Stimulated activated CD4-positive, alpha-beta T cell treated with anti-CD3 and anti-CD28 coated beads, Interleukin-15, amount 100 ng/mL, for 24 hours (primary cell): ENCODE measurements around the gene EPN2.
A peak's percentile ranks its signal among the peaks of the same experiment; 100 is the strongest.

Source experiments
- DNase-seq: peaks from one replicate; pipeline ENCODE4 v3.0.0-alpha.2; 2020

The EPN2 gene

DNA sequence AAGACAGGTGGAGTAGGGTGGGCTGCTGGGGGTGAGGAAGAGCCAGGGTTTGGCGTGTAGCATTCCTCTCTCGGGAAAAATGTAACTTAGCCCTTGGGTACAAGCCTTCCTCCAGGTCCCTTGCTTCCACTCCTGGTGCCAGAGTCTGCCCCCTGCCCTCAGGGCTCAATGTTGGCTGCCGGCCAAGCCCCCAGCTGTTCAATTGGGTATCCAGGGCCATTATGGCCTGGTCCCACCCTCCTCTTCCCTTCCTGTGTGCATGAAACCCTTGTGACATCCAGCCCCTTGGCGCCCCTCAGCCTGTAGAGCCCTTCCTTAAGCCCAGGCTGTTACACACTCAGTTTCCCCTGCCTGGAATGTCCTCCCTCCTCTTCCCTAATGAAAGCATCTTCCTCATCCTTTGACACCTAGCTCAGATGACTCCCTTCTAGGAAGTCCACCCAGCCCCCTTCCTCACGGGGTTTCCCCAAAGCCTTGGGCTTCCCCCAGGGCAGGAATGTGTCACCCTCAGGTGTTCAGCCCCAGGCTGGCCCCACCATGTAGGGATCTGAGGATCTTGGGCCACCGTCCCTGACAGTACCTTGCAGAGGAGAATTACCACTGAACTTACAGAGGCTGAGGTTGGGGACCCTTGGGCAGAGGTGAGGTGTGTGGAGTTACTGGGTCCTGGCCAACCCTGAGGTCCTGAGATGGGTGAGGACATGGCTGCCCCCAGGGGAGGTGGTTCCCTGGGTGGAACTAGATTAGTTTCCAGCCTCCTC, 95.4 kb downstream of the EPN2 start:
- peak; percentile 23 for DNase-seq

DNA sequence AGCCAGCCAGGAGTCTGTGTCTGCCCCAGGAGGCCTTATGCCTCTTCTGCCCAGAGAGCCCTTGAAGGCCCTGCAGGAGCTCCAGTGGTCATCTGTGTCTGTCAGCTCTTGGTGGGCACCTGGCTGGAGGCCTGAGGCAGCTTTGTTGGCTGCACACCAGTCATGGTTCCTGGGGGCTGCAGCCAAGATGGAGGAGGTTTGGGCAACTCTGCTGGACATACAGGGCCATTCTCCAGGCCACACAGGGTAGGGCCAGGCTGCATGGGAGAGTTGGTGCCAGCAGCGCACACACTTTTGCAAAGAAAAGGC, 95.9 kb downstream of the EPN2 start:
- DNase-seq, result no peak

DNA sequence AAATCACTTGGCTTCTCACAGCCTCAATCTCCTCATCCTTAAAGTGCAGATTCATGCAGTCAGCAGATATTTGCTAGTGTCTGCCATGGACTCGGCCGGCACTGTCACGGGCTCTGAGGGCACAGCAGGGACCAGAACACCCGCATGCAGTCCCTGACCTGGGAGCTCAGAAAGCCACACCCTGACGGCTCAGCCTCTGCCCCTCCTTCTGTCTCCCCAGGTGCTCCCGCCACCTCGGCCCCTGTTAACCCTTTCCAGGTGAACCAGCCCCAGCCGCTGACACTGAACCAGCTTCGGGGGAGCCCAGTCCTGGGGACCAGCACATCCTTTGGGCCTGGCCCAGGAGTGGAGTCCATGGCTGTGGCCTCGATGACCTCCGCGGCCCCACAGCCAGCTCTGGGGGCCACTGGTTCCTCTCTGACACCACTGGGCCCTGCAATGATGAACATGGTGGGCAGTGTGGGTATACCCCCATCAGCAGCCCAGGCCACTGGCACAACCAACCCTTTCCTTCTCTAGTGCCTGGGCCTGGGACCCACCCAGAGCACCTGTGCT, 96.6 kb downstream of the EPN2 start:
- DNase-seq, result no peak

DNA sequence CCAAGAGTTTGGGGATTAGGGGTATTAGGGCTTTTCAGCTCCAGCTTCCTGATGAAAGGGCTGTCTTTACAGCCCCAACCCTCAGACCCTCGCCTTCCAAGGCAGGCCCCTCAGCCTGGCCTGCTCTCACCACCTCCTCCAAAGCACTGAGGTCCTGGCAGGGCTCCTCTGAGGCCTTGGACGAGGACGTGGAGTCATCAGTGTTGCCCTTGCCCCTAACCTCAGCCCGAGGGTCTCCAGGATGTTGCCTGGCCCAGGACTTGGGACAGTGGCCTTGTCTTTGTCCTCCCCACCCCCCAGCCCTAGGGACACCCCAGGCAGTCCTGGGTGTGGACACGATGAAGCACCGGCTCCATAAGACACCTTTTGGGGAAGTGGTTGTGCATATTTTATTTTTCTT, 97.2 kb downstream of the EPN2 start:
- DNase-seq, result no peak

DNA sequence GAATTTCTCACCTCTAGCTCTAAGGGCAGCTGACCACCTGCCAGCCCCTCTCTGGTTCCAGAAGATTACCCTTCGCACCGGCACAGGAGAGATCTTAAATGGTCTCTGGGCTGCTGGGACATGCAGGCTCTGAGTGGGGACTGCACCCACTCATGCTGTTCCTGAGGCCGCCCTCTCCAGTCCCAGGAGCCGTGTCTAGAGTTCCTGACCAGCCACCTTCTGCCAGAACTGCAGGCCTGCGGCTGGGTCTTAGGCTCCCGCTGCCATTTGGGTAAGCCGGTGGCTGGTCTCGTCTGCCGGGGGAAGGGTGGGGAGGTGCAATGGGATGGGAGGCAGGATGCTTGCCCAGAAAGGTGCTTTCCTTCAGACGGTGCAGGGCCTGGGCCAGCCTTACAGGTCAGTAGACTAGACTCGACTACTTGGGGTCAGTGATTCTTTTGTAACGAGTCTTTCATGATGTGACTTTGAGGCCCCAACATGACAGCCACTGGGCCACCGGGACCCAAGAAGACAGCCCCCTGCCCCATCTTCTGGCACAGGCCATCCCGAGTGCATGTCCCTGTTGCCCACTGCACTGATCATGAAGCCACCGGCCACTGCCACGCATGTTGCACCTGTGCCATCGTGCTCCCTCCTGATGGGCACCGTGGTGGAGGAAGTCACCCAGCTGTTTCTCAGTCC, 98.9 kb downstream of the EPN2 start:
- no peak for DNase-seq

DNA sequence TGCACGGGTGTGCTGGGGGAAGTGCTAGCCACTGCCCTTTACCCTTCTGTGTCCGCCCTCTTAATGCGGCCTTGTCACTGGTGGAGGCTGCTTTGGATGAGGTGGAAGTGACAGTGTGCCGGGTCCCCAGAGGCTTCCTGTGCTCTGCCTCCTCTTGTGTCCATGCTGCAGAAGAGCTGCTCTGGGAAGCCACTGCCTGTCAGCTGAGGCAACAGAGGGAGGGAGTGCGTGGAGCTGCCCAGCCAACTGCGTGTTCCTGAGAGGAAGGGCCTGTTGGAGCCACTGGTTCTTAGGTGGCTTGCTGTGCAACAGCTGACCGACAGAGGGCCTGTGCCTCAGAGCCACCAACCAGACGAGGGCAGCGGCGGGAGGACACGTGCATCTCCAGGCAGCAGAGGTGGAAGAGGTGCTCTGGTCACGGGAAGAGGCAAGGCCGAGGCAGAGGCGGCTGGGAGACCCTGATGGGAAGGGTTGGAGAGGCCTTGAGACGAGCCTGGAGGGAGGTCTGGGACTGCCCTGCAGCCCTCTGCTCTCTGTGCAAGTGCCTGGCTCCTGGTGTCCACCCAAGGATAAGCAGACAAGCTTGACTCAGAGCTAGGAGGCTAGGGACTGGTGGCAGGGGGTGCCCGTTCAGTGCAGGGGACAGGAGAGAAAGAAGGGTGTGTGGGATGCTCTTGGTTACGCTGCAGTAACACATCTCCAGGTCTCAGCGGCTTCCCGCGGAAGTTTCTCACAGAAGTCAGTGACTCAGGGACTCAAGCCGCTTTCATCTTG, 100.0 kb downstream of the EPN2 start:
- no peak for DNase-seq

DNA sequence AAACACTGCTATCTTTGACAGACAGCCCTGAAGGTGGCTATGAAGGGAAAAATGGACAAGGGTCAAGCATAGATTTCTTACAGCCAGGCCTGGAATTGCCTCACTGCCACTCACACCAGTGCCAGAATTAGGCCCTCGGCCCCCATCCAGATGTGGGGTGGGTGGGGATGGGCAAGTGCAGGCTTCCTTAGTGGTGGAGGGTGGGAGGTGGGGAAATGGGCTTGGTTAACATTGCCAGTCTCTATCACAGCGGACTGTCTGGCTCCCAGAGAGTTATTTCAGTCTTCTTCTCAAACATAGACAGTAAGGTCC, 100.5 kb downstream of the EPN2 start:
- no peak for DNase-seq

DNA sequence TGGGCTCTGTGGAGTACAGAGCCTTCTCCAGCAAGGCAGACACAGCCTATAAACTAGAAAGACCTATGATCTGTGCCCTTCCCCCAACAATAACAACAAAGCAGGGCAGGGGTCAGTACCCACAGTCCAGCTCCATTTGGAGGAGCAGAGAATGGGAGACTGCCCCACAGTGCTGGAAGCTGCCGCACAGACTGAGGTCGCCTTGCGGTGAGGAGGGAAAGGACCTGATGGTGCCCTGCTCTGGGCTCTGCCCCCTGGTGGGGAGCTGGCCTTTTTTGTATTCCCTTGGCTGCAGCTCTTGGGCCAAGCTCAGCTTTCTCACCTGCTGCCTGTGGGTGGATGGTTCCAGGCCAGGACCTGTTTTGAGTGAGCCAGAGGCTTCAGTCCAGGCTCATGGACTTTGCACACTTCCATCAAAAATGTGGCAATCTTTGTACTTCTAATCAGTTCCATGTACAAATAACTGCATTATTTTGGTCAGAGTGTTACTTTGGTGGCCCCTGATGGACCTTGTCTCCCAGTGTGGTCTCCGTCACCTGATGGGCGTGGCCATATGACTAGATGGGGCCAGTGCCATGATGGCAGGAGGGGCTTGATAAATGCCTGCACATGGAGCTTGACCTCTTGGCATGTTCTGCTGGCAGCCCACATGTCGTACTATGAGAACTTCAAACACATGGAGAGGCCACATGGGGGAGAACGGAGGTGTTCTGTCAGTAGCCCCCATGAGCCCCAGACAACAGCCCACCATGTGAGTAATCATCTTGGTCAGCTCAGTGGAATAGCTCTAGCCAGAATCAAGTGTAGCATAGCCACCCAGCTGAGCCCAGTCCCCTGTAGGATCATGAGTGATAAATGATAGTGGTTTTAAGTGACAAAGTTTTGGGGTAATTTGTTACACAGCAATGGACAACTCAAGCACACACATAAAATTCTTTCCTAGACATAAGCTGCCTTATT, 101.1 kb downstream of the EPN2 start:
- DNase-seq, result peak; percentile 76

DNA sequence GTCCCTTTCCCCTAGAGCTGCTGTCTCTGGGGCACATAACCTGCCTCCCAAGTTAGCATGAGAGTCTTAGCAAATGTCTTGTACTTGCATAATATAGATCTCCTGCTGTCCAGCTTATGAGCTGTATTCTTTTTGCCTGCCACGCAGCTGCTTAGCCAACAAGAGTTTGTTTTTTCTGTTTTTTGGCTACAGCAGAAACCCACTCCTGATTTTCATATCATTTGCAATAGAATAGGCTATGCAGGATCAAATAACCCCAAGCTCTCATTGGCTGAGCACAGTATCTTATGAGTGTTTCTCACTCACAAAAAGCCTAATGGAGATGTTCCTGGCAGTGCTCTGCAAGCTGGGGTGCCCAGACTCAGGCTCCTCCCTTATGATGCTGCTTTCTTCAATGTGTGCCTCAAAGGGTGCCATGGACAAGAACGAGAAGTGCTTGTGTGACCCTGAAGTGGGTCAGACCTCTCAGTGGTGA, 102.2 kb downstream of the EPN2 start:
- no peak for DNase-seq

DNA sequence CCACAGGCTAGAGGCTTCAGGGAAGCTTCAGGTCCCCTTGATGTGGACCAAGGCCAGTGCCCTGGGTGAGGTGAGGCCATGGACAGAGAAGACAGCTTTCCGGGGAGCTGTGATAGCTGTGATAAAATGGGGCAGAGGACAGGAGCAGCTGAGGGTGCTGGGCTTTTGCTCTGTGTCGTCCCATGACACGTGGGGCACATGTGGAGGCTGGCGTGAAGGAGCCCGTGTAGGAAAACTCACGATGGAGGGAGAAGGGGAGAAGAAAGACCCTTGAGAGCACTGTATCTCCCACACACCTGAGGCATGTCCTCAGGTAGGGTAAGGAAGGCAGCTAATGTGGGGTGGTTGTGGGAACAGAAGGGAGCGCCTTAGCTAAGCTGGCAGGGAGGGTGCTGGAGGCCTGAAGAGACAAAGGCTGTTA, 104.1 kb downstream of the EPN2 start:
- DNase-seq, result no peak

DNA sequence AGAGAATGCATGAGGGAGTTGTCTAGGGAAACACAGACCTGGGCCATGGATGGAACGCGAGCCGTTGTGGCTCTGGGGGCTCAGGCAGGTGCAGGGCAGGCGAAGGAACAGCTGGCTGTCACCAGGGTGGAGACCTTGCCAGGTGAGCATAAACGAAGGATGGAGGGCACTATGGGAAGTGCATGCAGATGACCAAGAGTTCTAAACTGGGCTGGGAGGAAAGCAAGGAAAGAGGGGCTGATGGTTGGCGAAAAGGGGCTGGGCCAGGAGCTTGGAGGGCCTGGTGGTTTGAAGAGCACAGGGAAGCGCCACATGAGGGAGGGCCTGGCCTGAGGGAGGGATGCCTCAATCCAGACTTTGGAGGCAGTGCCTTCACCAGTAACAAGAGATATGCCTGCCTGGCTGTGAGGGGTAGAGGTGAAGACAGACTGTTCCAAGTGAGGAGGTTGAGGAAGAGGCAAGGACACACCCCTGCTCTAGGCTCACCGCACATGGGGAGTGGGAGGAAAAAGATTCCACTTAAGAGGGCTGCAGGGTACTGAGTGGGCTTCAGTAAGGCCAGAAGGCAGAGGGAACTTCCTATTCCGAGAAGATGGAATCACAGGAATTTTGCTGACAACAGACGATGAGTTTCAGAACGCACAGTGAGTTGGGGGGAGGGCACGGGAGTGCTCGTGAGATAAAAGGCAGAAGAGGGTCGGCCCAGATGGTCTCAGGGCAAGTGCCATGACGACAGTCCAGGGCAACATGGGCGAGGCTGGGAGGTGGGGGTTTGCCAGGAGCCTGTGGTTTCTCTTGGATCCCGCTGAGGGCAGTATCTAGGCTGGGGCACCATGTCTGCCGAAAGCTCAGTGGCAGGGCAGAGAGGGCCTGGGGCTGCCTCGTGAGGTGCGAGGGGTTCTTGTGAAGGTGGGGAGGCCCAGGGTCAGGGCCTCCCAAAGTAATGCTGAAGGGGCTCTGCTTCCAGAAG, 104.8 kb downstream of the EPN2 start:
- no peak for DNase-seq

DNA sequence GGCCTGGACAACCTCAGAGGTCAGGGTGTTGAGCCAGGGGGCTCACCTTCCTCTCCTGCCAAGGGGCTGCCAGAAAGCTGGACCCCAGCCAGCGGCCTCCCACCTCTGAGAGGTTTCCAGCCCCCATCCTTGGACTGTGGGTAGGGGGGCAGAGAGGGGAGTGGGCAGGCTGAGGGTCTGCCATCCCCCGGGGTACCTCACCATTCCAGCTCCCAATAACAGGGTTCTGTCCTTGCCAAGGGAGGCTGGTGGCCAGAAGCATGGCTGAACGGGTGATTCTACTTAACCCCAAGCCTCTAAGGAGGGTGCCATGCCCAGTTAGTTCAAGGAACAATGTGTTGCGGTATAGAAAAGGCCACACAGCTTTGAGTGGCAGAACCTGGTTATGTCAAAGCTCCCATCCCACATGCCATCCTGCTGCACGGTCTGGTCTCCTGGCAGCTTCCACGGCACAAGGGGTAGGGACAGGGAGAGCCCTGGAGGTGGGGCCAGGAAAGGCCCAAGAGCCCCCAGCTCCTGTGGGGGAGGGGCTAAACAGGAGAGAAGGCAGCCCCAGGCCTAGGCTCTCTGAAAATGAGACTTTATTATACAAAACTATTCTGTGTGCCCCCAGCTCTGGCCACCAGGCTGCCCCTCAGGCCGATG, 105.6 kb downstream of the EPN2 start:
- no peak for DNase-seq

DNA sequence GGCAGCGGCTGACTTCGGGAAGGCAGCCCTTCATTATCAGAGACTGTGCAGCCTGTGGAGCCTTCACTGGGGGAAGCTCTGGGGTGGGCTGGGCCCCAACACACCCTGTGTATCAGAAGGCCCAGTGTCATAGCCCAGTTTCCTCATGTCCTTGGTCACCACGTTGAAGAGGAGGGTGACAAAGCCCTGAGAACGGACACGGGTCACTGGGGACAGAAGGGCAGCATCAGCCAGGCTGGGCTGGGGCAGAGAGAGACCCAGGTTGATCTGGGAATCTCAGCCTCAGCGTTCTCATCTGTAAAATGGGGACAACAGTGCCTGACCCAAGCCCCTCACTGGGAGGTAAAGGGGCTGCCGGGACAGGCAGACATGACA, 106.1 kb downstream of the EPN2 start:
- DNase-seq, result no peak

DNA sequence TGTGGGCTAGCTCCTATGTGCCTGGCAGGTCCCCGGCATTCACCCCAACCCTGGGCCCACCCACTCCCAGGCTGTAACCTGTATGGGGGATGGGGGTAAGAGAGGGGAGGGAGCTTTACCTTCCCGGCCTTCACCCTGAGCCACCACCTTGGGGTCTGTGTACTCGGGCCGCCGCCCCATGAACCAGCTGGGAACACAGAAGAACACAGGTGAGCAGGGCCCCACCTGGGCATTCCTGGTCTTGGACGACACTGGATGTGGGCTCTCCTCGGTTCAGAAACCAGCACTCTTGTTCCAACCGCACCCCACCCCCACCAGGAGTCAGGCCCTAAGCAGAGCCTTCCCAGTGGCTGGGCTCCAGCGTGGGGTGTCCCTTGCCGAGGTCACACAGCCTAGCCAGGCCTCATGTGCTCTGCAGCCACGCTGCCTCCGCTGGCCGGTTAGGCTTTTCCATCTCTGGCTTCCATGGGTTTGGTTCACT, 106.5 kb downstream of the EPN2 start:
- DNase-seq, result no peak

DNA sequence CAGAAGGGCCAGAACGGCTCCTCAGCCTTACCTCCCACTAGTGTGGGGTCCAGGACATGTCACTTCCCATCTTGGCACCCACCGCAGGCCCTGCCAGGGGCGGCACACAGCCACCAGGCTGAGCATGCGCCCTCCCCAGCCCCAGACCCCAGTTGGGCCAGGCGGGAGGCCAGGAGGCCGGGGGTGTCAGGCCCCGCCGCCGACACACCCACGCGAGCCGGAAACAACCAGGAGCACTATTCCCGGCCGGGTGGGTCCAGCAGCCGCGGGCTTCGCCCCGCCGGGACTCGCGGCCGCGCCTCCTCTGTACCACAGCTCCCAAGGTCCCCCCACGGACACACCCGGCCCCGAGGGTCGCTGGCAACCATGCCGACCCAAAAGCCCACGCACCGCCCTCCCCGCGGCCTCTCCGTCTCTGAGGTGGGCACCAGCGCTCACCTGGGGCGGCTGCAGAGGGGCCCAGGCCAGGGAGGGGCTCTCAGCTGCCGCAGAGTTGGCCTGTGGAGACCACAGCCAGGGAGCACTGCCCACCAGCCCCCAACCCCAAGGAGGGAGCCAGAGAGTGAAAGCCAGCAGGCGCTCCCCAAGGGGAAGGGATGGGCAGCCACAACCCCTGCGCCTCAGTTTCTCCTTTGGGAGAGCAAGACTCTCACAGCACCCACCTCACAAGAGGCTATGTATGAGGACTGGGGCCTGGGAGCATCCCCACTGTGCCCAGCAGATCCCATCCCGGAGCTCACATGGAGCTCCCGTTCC, 107.3 kb downstream of the EPN2 start:
- DNase-seq, result no peak

DNA sequence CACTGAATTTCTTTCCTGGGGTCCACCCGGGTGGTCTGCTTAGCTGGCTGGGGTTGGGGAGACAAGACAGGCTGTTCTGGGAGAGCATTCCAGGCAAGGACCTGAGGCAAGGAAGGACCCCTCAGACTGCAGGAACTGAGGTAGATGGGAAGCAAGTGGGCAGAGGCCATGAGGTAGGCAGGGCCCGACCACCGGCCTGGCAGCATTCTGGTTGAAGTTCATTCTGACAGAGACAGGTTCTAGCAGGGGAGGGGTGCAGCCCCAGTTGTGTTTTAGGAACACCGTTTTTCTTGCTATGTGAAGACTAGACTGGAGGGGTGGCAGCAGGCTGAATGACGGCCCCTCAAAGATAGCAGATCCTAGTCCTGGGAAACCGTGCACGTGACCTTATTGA, 107.9 kb downstream of the EPN2 start:
- DNase-seq, result no peak

DNA sequence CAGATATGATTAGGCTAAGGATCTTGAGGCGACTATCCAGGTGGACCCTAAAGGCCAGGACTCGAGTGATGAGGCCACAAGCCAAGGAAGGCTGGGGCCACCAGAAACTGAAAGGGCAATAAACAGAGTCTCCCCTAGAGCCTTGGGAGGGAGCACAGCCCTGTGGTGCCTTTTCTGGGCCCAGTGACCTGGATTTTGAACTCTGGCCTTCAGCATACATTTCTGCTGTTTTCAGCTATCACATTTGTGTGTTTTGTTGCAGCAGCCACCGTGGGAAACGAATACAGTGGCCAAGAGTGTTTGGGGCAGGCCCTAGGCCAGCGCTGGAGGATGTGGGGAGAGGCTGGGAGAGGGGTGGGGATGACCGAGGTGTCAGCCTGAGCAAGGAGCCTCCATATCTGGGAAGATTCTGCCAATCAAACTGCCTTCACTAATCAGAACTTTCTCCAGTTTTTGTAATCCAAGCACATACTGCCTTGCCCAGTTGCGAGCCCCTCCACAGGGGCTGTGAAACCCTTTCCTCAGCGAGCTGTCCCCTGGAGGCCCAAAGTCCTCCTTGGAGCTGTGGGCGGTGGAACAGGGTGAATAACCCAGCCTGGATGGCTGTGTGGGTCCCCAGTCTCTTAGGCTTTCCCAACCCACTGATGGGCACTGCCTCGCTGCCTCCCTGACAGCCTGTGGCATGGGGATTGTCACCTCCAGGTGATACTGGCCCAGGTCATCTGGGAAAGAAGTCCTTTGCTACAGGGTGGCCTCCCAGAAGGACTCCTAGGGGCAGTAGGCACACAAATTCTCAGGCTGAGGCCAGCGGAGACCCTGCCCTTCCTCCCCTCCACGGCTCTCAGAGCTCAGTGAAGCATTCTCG, 108.6 kb downstream of the EPN2 start:
- DNase-seq, result no peak

DNA sequence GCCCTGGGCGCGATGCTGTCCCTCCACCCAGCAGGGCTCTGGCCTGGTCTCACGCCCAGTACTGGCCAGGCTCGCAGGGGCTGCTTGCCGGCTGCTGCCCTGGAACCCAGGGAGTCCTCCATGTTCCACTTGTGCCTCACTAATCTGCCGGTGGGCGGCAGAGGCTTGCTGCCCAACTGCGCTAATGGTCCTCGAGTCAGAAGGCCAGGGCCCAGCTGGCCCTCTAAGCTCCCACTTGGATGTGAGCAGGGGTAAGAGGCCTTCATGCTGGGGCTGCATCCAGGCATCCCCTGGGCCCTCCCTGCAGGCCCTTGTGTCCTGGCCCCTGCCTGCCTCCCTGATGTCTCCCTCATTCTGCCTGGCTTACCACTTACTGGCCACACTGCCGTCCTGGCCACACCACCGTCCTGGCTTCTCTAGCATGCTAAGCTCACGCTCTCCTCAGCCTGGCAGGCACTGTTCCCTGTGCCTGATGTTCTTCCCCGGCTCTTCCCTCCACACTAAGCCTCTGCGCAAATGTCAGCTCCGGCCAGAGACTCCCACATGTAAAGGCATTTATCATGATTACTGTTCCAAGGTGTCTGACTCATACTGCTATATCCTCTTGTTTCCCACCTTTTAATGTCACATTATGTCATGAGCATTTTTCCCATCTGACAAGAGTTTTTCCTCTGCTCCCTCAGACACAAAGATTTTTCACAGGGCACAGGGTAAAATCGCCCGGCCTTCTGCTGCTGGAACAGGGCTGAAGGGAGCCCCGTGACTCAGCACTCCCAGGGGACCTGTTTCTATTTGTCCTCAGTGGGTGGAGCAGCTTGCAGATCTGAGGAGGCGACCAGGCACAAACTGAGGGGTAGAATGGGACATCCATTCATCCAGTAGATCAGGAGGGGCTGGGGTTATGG, 109.4 kb downstream of the EPN2 start:
- no peak for DNase-seq
